ENCODE measurements around the gene SRC.

- no peak for TF ChIP-seq CTCF (IDR thresholded peaks at IDR 0.05)
- TF ChIP-seq POLR2A (IDR thresholded peaks at IDR 0.05; ENCODE audit: low read depth) = no peak
- TF ChIP-seq EP300 (IDR thresholded peaks at IDR 0.05) = no peak
- TF ChIP-seq POLR2AphosphoS5 (IDR thresholded peaks at IDR 0.05) = no peak
These were observed 75.3 kb downstream of the SRC start for GRCh38 chr20:37421060-37421905.

Data from esophagus muscularis mucosa (tissue), 4 donors.